GM12878 (cell line): ENCODE results near the gene ADAMTSL2. TPM values are rescaled to one million over a fixed set of nuclear protein-coding genes. Genes with fewer than 3 reads are reported as not detected.
A peak's percentile ranks its signal among the peaks of the same experiment; 100 is the strongest.

Experiments
- ATAC-seq: fragments of 200-7000 bp; cut with Tn5 transposase; 3 replicates; pipeline ENCODE4 v1.9.1; 2020; ENCODE audit warnings: mild to moderate bottlenecking, moderate library complexity
- BruUV-seq: library from RNA; stranded (reverse); fragments of 400-500 nt; replicated peaks from 2 replicates; lab custom pipeline; 2021; lab: Mats Ljungman, UMichigan
- CTCF ChIA-PET: fragments of 300-600 bp; sonication (Branson Sonifier 250); formaldehyde crosslinking; extraction: SDS; loops from one replicate; lab custom pipeline; 2021; ENCODE audit warnings: inconsistent platforms; lab: Yijun Ruan, JAX
- POLR2A ChIA-PET: fragments of 350-600 bp; formaldehyde crosslinking; extraction: SDS; loops from one replicate; lab custom pipeline; 2021; ENCODE audit warnings: inconsistent platforms; lab: Charles Lee
- RAD21 ChIA-PET: fragments of 300-600 bp; sonication (Branson Sonifier 250); formaldehyde crosslinking; loops from one replicate; lab custom pipeline; 2023; ENCODE audit warnings: antibody characterized with exemption; ENCODE audit not compliant: unreplicated experiment; lab: Charles Lee
- SMC1A ChIA-PET: fragments of 300-600 bp; sonication (Branson Sonifier 250); formaldehyde crosslinking; loops from one replicate; lab custom pipeline; 2023; ENCODE audit not compliant: unreplicated experiment, uncharacterized antibody; lab: Charles Lee
- DNase-seq: peaks from one replicate; pipeline ENCODE4 v3.0.0-alpha.2; 2011; ENCODE audit warnings: low read depth, low spot score
- FAIRE-seq: peaks from 3 replicates; lab custom pipeline; 2011; peaks lifted over from hg19 to GRCh38; lab: Jason Lieb, UNC
- H2AFZ ChIP-seq: 2 replicates; pipeline ENCODE4 v1.6.0; 2011; ENCODE audit warnings: low read depth, low read length, control low read depth; ENCODE audit not compliant: control insufficient read depth
- H3K27ac ChIP-seq: 2 replicates; pipeline ENCODE4 v1.5.1; 2011; ENCODE audit warnings: control low read depth; ENCODE audit not compliant: control insufficient read depth, insufficient read depth
- H3K27me3 ChIP-seq, 2 experiments: replicated peaks in 1 of 2; 2 replicates each; pipeline versions ENCODE4 v1.6.0 to v1.6.1; 2011; ENCODE audit warnings: low read length in 1 of 2; ENCODE audit not compliant: control insufficient read depth in 2 of 2, insufficient read depth in 2 of 2
- H3K36me3 ChIP-seq, 2 experiments: 2 replicates each; pipeline ENCODE4 v1.5.1; 2011; ENCODE audit warnings: low read length in 1 of 2; ENCODE audit not compliant: control insufficient read depth in 2 of 2, insufficient read depth in 2 of 2
- H3K4me1 ChIP-seq: 2 replicates; pipeline ENCODE4 v1.6.1; 2011; ENCODE audit warnings: mild to moderate bottlenecking, low read length, moderate library complexity, mixed read lengths; ENCODE audit not compliant: control insufficient read depth, insufficient read depth
- H3K4me2 ChIP-seq: 2 replicates; pipeline ENCODE4 v1.6.0; 2011; ENCODE audit warnings: control low read depth; ENCODE audit not compliant: control insufficient read depth, insufficient read depth
- H3K4me3 ChIP-seq: fragments of 200-600 bp; sonication (generic); 2 replicates; pipeline ENCODE4 v1.5.1; 2016
- H3K79me2 ChIP-seq: 2 replicates; pipeline ENCODE4 v1.6.0; 2011; ENCODE audit warnings: low read length; ENCODE audit not compliant: control insufficient read depth, insufficient read depth
- H3K9ac ChIP-seq: 2 replicates; pipeline ENCODE4 v1.8.0; 2011; ENCODE audit warnings: low read length, control low read depth, mixed read lengths; ENCODE audit not compliant: control insufficient read depth, insufficient read depth
- H3K9me3 ChIP-seq: replicated peaks from 3 replicates; pipeline ENCODE4 v1.5.1; 2011; ENCODE audit warnings: mild to moderate bottlenecking, low read length; ENCODE audit not compliant: control insufficient read depth, insufficient read depth
- H4K20me1 ChIP-seq: 2 replicates; pipeline ENCODE4 v1.6.0; 2011; ENCODE audit not compliant: control insufficient read depth, insufficient read depth
- DPF2 ChIP-seq: fragments of 450-650 bp; IDR thresholded peaks from 2 replicates; pipeline ENCODE4 v1.6.1; 2017; ENCODE audit warnings: mild to moderate bottlenecking
- NBN ChIP-seq: fragments of 450-650 bp; IDR thresholded peaks from 2 replicates; pipeline ENCODE4 v1.6.1; 2016
- RAD21 ChIP-seq: IDR thresholded peaks from 2 replicates; pipeline ENCODE4 v1.6.1; 2011; ENCODE audit warnings: mild to moderate bottlenecking, low read depth, low read length, moderate library complexity; ENCODE audit not compliant: insufficient read depth
- SMAD1 ChIP-seq: fragments of 450-650 bp; IDR thresholded peaks from 2 replicates; pipeline ENCODE4 v1.6.1; 2018; ENCODE audit warnings: mild to moderate bottlenecking, low read depth; ENCODE audit not compliant: partially characterized antibody
- SMC3 ChIP-seq: IDR thresholded peaks from 2 replicates; pipeline ENCODE4 v1.6.1; 2011; ENCODE audit warnings: low read length, improper control_type of control experiment, borderline replicate concordance
- STAT1 ChIP-seq: fragments of 450-650 bp; conservative IDR thresholded peaks from 2 replicates; pipeline ENCODE4 v1.6.1; 2014; ENCODE audit warnings: antibody characterized with exemption, mild to moderate bottlenecking
- WGBS: methylation state at CpG from one replicate; pipeline ENCODE4 v1.1.6; 2016; ENCODE audit warnings: low lambda C conversion rate; ENCODE audit not compliant: insufficient replicate concordance, insufficient coverage; ENCODE audit errors: missing lambda C conversion rate; 5-methylcytosine and 5-hydroxymethylcytosine counted together
- in situ Hi-C: fragments of 300-500 bp; cut with MboI; formaldehyde crosslinking; loops from 9 replicates; pipeline ENCODE4 v1.14.3; 2018; ENCODE audit warnings: mixed read lengths
- intact Hi-C: fragments of 100-400 bp; cut with micrococcal nuclease; formaldehyde crosslinking; loops from one replicate; pipeline ENCODE4 v1.14.2; 2022; ENCODE audit not compliant: unreplicated experiment
- polyA plus RNA-seq, 11 experiments: library from polyadenylated mRNA; depleted of rRNA in 4 of 11; unstranded in 6 of 11; stranded (reverse) in 5 of 11; fragments of >200 nt; fragmentation: Nextera tagmentation in 4 of 11; fragmentation: Illumina TruSeq in 1 of 11; extraction: Ambion mirVana in 4 of 11; extraction: Trizol in 1 of 11; gene quantifications; 1 replicate in 1 of 11; 2 replicates in 10 of 11; pipeline versions ENCODE4 v1.2.1 to v1.2.3, GENCODE V29; 2011 to 2016; ENCODE audit warnings: inconsistent platforms in 2 of 11, missing spikeins in 2 of 11, low read depth in 1 of 11
- total RNA-seq, 4 experiments: library from RNA; depleted of rRNA in 3 of 4; stranded (reverse); fragments of >200 nt in 3 of 4; fragmentation: Illumina TruSeq in 1 of 4; extraction: Trizol in 1 of 4; gene quantifications; 2 replicates each; pipeline versions ENCODE4 v1.2.1 to v1.2.3, GENCODE V29; 2013 to 2021
- TF ChIP-seq, protein P1 (sequence below), 3 experiments: IDR thresholded peaks in 2 of 3; conservative IDR thresholded peaks in 1 of 3; 2 replicates each; pipeline ENCODE4 v1.5.1; 2011; ENCODE audit warnings: low read depth in 3 of 3, low read length in 3 of 3, mild to moderate bottlenecking in 3 of 3, control low read depth in 2 of 3, moderate library complexity in 2 of 3, inconsistent platforms in 1 of 3, mixed read lengths in 1 of 3; ENCODE audit not compliant: control insufficient read depth in 2 of 3, insufficient read depth in 1 of 3; ENCODE audit errors: extremely low read depth in 1 of 3
- TF ChIP-seq, protein P2 (sequence below): fragments of 150-350 bp; IDR thresholded peaks from 2 replicates; pipeline ENCODE4 v1.6.1; 2014; ENCODE audit warnings: mild to moderate bottlenecking, low read depth, low read length

The ADAMTSL2 gene
- total and polyA plus RNA-seq, 10 of the 15 experiments (the other 5 are each of a cell fraction or from before 2014, with no cell fraction given), result 0.07 TPM; not detected in 9

DNA sequence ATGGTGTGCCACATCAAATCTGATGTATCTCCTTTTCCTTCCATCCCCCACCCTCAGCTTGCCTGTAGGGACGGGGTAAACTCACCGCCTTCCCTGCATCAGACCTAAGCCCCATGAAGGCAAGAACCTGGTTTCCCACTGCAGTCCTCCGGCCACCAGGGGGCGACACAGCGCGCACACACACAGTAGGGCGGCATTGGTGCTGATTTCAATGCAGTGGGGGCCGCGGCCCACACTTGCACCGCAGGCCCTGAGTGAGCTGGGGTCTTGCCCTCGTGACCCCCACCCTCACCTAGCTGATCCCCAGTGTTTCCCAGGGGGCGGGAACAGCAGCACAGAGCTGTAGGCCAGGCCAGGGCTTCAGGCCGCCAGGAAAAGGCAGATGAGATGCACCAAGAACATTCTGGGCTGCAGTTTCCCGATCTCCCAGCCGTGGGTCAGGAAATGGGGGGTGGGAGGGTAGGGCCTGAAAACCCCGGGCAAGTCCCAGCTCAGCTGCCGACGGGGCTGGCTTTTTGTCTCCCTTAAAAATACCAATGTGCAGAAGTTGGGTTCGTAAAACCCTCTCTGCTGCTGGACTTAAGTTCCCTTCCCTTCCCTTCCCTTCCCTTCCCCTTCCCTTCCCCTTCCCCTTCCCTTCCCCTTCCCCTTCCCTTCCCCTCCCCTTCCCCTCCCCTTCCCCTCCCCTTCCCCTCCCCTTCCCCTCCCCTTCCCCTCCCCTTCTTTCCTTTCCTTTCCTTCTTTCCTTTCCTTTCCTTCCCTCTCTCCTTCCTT is 55.1 kb downstream of the ADAMTSL2 start:
- no peak overlapping the region for H2AFZ ChIP-seq
- intact Hi-C loops, result loop anchor here (5.0 to 10.0 kb wide), 2 partner anchors 135 to 403 kb away; partner anchors contain the start of gene VAV2
- in situ Hi-C loops, result no loop called here
- RAD21 ChIA-PET, result no interaction called here
- 0 out of 2 replicates have a peak, but pooled peaks have one; percentile 21 for TF ChIP-seq RAD21
- TF ChIP-seq STAT1, result no peak
- peak; percentile 29; the same call in 1 of the 2 replicates for TF ChIP-seq SMC3
- TF ChIP-seq NBN, result no peak
- TF ChIP-seq, protein P1, sequence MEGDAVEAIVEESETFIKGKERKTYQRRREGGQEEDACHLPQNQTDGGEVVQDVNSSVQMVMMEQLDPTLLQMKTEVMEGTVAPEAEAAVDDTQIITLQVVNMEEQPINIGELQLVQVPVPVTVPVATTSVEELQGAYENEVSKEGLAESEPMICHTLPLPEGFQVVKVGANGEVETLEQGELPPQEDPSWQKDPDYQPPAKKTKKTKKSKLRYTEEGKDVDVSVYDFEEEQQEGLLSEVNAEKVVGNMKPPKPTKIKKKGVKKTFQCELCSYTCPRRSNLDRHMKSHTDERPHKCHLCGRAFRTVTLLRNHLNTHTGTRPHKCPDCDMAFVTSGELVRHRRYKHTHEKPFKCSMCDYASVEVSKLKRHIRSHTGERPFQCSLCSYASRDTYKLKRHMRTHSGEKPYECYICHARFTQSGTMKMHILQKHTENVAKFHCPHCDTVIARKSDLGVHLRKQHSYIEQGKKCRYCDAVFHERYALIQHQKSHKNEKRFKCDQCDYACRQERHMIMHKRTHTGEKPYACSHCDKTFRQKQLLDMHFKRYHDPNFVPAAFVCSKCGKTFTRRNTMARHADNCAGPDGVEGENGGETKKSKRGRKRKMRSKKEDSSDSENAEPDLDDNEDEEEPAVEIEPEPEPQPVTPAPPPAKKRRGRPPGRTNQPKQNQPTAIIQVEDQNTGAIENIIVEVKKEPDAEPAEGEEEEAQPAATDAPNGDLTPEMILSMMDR (IDR thresholded peaks at IDR 0.05 in 2 of 3, conservative IDR thresholded peaks at IDR 0.05 in 1 of 3; ENCODE audit: control insufficient read depth in 2 of 3, extremely low read depth in 1 of 3, insufficient read depth in 1 of 3, low read depth in 3 of 3, low read length in 3 of 3), result peak; percentile 40 to 64 (median 60)
- peak; percentile 89 for TF ChIP-seq DPF2
- TF ChIP-seq SMAD1, result no peak
- TF ChIP-seq, protein P2, sequence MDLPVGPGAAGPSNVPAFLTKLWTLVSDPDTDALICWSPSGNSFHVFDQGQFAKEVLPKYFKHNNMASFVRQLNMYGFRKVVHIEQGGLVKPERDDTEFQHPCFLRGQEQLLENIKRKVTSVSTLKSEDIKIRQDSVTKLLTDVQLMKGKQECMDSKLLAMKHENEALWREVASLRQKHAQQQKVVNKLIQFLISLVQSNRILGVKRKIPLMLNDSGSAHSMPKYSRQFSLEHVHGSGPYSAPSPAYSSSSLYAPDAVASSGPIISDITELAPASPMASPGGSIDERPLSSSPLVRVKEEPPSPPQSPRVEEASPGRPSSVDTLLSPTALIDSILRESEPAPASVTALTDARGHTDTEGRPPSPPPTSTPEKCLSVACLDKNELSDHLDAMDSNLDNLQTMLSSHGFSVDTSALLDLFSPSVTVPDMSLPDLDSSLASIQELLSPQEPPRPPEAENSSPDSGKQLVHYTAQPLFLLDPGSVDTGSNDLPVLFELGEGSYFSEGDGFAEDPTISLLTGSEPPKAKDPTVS, result no peak
- WGBS, result 29% methylated on average over 19 of the region's 19 CpGs
- H4K20me1 ChIP-seq, result no peaks in the 10 kb centered on the region
- no peak overlapping the region for H3K4me2 ChIP-seq
- no peaks in the 10 kb centered on the region; the same call in 2 of the 3 replicates for H3K9me3 ChIP-seq
- no peak for DNase-seq
- CTCF ChIA-PET, result interaction anchor here (0.6 to 1.4 kb wide), 5 partner anchors 18 to 711 kb away, joined by 3 to 4 read pairs (median 3); partner anchors contain the start of gene SPACA9
- POLR2A ChIA-PET, result no interaction called here
- no peaks in the 10 kb centered on the region for H3K79me2 ChIP-seq
- SMC1A ChIA-PET, result no interaction called here
- FAIRE-seq, result no peak
- no peak for ATAC-seq
- no peak overlapping the region for H3K27ac ChIP-seq
- H3K9ac ChIP-seq, result no peak overlapping the region
- H3K27me3 ChIP-seq, result peaks cover 8% of the 10 kb centered on the region in 2 experiments; a peak in 3 of 4 replicates
- no peaks in the 10 kb centered on the region for H3K36me3 ChIP-seq
- no peaks in the 10 kb centered on the region for H3K4me1 ChIP-seq
- BruUV-seq, result no TSS peak
- H3K4me3 ChIP-seq, result no peak overlapping the region
